ENCODE data around the gene GATM.
"Not testable (repeated sequence)": the region's sequence is repeated elsewhere in the genome, so short reads cannot be mapped to it uniquely, and the experiment has no call there.

Gene GATM

GRCh38 chr15:45349623-45350022, 28.7 kb downstream of the GATM start:
- no peak for DNase-seq

GRCh38 chr15:45347989-45348388, 30.4 kb downstream of the GATM start:
- no peak for DNase-seq

- no peak for DNase-seq
Observed at GRCh38 chr15:45347033-45347432, 31.3 kb downstream of the GATM start.

DNA sequence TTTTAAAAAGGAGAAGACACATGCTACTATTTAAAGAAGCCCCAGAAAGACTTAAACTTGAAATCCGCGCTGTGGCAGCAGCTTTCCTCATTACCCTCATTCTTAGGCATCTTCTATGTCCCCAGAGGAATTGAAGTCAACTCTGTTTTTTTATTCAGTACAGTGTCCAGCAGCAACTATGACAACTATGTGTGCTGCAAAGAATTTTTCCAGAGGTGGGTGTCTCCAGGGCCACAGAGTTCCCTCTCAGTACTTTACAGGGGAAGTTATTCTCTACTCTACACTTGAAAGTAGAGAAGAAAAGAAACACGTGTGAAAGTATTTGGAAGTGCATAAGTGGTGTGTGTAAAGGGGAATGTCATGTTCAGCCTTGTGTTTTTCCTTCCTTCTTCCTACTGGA, 32.0 kb downstream of the GATM start:
- DNase-seq = no peak

DNA sequence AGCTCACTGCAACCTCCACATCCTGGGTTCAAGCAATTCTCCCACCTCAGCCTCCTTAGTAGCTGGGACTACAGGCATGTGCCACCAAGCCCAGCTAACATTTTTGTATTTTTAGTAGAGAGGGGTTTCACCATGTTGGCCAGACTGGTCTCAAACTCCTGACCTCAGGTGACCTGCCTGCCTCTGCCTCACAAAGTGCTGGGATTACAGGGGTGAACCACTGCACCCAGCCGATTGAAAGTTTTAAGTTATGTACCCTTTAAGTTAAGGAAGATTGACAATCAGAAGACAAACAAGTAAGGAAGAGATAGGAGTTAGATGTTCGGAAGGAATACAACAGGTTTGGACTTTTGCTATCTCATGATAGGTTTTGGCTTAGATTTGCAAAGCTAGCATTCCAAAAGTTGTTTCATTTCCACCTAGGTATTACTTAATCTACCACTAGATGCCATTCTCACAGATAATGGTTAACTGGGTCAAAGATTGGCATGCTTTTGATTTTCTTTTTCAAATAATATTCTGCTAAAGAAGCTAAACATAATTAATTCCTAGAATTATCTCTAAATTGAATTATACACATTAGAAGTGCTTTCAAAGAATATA, 35.0 kb downstream of the GATM start:
- no peak for DNase-seq

DNA sequence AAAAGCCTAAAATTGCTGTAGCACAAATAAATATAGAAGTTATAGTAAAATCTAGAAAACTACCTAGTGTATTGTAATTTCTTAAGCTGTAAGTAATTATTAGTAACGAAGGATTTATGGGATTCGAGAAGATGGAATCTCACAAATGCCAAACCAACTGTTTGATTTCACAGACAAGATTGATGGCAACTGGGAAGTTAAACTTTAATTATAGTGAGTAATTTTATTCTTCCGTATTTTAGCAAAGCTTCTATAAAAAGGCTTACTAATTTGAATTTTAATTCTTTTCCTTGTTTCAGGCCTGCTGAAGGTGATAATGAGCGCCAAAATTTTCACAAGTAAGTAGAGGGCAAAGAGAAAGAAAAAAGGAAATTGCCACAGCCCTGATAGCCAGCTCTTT, 36.6 kb downstream of the GATM start:
- no peak for DNase-seq

GRCh38 chr15:45340429-45340828, 37.9 kb downstream of the GATM start:
- no peak for DNase-seq

GRCh38 chr15:45338417-45338816, 39.9 kb downstream of the GATM start:
- DNase-seq = no peak

DNA sequence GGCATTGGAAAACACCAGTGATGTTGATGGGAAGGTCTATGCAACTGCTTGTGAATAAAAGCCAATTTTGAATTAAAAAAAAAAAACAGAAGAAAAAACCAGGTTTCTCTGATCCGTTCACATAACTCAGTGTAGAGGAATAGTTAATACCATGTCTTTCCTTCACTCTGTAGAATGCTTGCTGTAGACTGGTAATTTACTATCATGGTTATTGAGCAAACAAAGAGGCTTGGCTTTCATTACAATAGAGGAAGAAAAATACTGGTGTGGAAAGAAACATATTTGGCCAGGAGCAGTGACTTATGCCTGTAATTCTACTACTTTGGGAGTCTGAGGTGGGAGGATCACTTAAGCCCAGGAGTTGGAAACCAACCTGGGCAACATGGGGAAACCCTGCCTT, 41.1 kb downstream of the GATM start:
- DNase-seq = no peak

- no peak for DNase-seq
Observed at GRCh38 chr15:45333550-45333949, 44.8 kb downstream of the GATM start.

DNA sequence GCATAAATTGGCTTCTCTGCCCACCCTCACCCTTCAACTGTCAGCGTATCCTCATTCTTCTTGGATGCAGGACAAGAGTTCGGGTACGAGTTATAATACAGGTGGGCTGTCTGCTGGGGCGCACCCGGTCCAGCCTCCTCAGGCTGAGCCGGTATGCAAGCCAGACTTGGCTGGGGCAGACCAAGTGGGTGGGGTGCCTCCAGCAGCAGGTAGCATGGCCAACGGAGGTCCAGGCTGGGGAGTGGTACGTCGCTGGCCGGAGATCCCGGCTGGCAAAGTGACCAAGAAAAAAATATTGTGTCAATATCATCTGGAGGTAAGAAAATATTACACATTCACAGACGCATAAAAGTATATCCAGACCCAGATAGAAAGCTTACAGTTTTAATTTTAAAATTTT, 45.6 kb downstream of the GATM start:
- DNase-seq = no peak

- no peak for DNase-seq
Observed at GRCh38 chr15:45331972-45332371, 46.4 kb downstream of the GATM start.

GRCh38 chr15:45328663-45329062, 49.7 kb downstream of the GATM start:
- no peak for DNase-seq

GRCh38 chr15:45326741-45327140, 51.6 kb downstream of the GATM start:
- DNase-seq = no peak

DNA sequence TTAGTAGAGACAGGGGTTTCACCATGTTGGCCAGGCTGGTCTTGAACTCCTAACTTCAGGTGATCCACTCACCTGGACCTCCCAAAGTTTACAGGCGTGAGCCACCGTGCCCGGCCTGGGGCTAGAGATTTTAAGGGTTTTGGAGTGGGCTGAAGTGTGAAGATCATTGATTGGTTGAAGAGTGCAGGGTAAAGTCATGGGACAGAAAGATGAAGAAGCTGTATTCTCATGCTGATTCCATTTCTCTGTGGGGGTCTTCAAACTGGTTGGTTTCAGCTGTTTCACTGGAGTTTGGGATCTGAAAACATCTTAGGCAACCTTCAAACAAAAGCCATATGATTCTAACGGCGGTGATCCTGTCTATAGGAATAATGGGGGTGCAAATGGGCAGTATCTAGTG, 52.1 kb downstream of the GATM start:
- DNase-seq = no peak

- DNase-seq = no peak
Observed at GRCh38 chr15:45320581-45321205, 57.7 kb downstream of the GATM start.

DNA sequence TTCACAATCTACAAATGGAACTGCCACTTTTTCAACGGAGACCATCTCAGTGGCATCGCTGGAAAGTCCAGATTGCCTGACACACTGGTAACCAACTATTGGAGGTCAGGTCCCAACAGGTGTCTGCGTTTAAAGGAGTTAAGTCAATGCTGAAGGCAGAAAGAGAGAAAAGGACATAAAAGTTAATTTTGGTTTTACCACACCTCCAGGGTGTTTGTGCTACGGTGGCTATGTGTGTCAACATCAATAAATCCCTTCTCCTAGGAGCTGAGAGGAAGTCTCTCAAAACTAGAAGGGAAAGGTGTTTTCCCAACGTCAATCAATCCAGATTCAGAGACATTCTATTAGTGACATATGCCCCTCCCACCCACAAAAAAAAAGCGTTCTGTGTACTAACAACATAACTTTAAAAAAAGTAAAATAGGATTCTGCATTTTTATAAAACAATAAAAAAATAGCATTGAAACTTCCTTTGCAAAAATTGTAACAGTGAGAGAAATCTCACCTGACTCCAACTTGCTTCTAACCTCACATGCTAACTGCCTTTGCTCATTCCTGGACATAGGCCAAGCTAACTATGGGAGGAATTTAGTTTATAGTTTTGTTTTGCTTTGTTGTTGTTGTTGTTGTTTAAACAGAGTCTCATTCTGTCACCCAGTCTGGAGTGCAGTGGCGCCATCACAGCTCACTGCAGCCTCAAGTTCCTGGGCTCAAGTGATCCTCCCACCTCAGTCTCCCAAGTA, 58.7 kb downstream of the GATM start:
- DNase-seq = no peak

DNA sequence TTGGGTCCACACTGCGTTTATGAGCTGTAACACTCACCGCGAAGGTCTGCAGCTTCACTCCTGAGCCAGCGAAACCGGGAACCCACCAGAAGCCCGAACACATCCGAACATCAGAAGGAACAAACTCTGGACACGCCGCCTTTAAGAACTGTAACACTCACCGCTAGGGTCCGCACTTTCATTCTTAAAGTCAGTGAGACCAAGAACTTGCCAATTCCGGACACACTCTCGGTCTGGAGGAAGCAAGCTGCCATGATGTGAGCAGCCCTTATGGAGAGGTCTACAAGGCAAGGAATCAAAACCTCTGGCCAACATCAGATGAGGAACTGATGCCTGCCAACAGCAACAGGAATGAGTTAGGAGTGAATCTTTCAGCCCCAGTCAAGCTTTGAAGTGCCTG, 63.4 kb downstream of the GATM start:
- no peak for DNase-seq

GRCh38 chr15:45314117-45314516, 64.2 kb downstream of the GATM start:
- DNase-seq = not testable (repeated sequence)
